SU-DHL-6 (cell line): Measurements from ENCODE around the gene CD160.
"Not testable (repeated sequence)": the region's sequence is repeated elsewhere in the genome, so short reads cannot be mapped to it uniquely, and the experiment has no call there.

ENCODE experiments used
- H2AFZ ChIP-seq: fragments of 200-600 bp; sonication (generic); 2 replicates; pipeline ENCODE4 v1.6.1; 2014; ENCODE audit warnings: low read depth, mild to moderate bottlenecking, moderate library complexity, mixed read lengths, antibody characterized with exemption, low read length; ENCODE audit not compliant: severe bottlenecking
- H3F3A ChIP-seq: fragments of 200-600 bp; shearing (Covaris generic); 2 replicates; pipeline ENCODE4 v1.6.0; 2016; ENCODE audit warnings: antibody characterized with exemption, mild to moderate bottlenecking; ENCODE audit not compliant: insufficient read depth
- H3K27ac ChIP-seq: fragments of 200-600 bp; sonication (generic); 2 replicates; pipeline ENCODE4 v1.5.1; 2016; ENCODE audit warnings: low read depth, mild to moderate bottlenecking, low read length, moderate library complexity, mixed read lengths
- H3K27me3 ChIP-seq: fragments of 200-600 bp; sonication (generic), shearing (Covaris generic); 2 replicates; pipeline ENCODE4 v1.6.0; 2014; ENCODE audit warnings: mild to moderate bottlenecking, low read length
- H3K36me3 ChIP-seq: fragments of 200-600 bp; sonication (generic); 2 replicates; pipeline ENCODE4 v1.6.1; 2014; ENCODE audit warnings: mild to moderate bottlenecking, low read length, mixed read lengths
- H3K4me2 ChIP-seq: fragments of 300-600, 200-600 bp; shearing (Covaris generic), sonication (generic); 2 replicates; pipeline ENCODE4 v1.6.0; 2014; ENCODE audit warnings: low read length, low read depth, mild to moderate bottlenecking; ENCODE audit not compliant: poor library complexity, severe bottlenecking
- H3K4me3 ChIP-seq: fragments of 200-600 bp; sonication (generic); 2 replicates; pipeline ENCODE4 v1.5.1; 2014; ENCODE audit warnings: antibody characterized with exemption, low read length, mild to moderate bottlenecking, mixed read lengths; ENCODE audit not compliant: insufficient read depth, poor library complexity, severe bottlenecking
- H3K79me2 ChIP-seq: fragments of 200-600 bp; sonication (generic); 2 replicates; pipeline ENCODE4 v1.6.1; 2014; ENCODE audit warnings: mild to moderate bottlenecking, low read length, moderate library complexity; ENCODE audit not compliant: insufficient read depth
- H3K9ac ChIP-seq: fragments of 200-600 bp; sonication (generic); 2 replicates; pipeline ENCODE4 v1.7.0; 2014; ENCODE audit warnings: mild to moderate bottlenecking, low read length
- H3K9me2 ChIP-seq: fragments of 200-600 bp; sonication (generic); replicated peaks from 2 replicates; pipeline ENCODE4 v1.6.1; 2014; ENCODE audit warnings: low read length; ENCODE audit not compliant: insufficient read depth
- H3K9me3 ChIP-seq: fragments of 200-600 bp; sonication (generic); 2 replicates; pipeline ENCODE4 v1.6.1; 2014; ENCODE audit warnings: low read length, mixed read lengths; ENCODE audit not compliant: insufficient read depth
- H4K20me1 ChIP-seq: fragments of 200-600 bp; sonication (generic); 2 replicates; pipeline ENCODE4 v1.6.1; 2014; ENCODE audit warnings: low read depth, mild to moderate bottlenecking, antibody characterized with exemption, low read length, moderate library complexity, mixed read lengths
- EZH2phosphoT487 ChIP-seq: fragments of 200-600 bp; sonication (generic), shearing (Covaris generic); conservative IDR thresholded peaks from 2 replicates; pipeline ENCODE4 v1.6.1; 2018; ENCODE audit warnings: mild to moderate bottlenecking, antibody characterized with exemption, low read length, moderate library complexity, mixed read lengths
- TF ChIP-seq, protein P1 (sequence below): fragments of 200-600 bp; sonication (generic); IDR thresholded peaks from one replicate; pipeline ENCODE4 v1.5.1; 2017; ENCODE audit warnings: antibody characterized with exemption, mild to moderate bottlenecking, low read length, moderate library complexity; ENCODE audit not compliant: insufficient read depth, poor library complexity, severe bottlenecking

The CD160 gene, protein sequence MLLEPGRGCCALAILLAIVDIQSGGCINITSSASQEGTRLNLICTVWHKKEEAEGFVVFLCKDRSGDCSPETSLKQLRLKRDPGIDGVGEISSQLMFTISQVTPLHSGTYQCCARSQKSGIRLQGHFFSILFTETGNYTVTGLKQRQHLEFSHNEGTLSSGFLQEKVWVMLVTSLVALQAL

DNA sequence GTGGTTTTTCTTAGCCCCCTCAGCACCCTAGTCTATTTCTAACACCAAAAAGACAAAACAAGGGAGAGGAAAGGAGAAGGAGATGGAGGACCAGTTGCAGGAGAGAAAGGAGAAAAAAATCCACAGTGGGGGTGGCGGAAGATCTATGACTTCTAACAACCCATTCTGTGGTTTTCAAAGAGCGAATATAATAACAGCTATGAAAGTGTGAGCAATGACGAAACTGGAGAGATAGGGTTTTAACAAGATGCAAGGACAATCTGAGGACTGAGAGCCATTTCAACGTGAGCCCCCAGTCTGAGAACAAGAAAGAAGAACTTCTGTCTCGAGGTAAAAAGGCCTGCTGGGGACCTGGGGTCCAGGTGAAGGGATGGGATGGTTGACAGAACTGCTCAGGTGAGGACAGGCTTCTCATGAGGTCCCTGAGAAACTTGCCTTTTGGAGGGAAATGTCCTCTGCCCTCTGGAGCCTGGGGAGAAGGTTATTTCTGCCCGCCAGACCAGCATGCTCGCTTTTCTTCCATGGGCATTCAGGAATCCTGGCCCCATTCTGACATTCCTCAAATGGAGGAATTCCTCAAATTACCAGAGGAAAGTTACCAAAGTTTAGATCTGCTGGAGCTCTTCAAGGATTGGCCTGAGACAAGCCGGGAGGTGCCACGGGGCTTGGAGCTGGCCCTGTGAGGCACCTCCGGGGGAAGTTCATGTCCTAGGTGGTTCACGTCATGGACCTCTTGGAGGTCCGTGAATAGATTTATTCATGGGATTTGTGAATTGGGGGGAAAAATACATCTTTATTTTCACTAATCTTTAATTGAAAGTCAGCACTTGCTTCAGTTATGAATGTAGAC, at the start of gene CD160:
TSS of gene CD160 (plus strand) at position 270 of the 850 bp plus-strand sequence. CDS start 8,829 bp downstream, outside the sequence.
- no peak within 1 kb of the TSS for H2AFZ ChIP-seq
- TF ChIP-seq, protein P1, sequence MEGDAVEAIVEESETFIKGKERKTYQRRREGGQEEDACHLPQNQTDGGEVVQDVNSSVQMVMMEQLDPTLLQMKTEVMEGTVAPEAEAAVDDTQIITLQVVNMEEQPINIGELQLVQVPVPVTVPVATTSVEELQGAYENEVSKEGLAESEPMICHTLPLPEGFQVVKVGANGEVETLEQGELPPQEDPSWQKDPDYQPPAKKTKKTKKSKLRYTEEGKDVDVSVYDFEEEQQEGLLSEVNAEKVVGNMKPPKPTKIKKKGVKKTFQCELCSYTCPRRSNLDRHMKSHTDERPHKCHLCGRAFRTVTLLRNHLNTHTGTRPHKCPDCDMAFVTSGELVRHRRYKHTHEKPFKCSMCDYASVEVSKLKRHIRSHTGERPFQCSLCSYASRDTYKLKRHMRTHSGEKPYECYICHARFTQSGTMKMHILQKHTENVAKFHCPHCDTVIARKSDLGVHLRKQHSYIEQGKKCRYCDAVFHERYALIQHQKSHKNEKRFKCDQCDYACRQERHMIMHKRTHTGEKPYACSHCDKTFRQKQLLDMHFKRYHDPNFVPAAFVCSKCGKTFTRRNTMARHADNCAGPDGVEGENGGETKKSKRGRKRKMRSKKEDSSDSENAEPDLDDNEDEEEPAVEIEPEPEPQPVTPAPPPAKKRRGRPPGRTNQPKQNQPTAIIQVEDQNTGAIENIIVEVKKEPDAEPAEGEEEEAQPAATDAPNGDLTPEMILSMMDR = no peak
- TF ChIP-seq EZH2phosphoT487 = no peak
- no peak within 1 kb of the TSS for H3K4me2 ChIP-seq

DNA sequence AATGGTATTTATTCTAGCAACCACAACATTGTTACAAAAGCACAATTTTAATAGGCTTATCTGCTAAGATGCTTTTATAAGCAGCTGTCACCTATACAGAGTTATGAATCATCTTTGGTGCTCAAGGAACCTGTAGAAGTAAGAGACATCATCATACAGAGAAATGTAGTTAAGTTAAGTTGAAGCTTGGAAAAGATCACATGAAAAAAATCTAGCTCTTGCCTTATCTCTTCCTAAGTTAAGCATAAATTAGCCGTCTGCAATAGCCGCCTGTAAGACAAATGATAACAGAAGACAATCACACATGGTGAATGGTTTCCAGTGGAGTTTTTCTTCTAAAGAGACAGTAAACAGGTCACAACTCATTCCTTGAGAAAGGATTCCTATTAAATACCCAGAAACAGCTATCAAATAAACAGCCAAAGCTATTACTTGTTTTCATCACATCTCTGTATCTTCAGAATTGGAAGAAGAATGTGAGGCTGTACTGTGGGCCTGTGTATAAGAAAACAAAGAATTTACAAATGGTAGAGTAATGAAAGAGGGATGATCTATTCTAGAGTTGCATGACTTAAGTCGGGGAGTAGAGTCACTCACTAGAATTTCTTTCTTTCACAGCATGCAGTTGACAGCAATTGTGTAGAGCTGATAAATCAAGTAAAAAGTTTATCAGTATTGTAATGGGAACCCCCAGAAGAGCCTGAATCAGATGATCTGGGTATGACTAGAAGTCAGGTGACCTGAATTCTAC, 48.1 kb upstream of the CD160 start:
- H4K20me1 ChIP-seq, H2AFZ ChIP-seq, H3K9ac ChIP-seq, H3K4me2 ChIP-seq, H3K27ac ChIP-seq, H3K9me2 ChIP-seq, H3K4me3 ChIP-seq, H3K27me3 ChIP-seq, H3K36me3 ChIP-seq, H3K79me2 ChIP-seq, H3K9me3 ChIP-seq, H3F3A ChIP-seq: not testable (repeated sequence)

More for the DNA sequence above, at the start of gene CD160:
- no peaks in the 10 kb centered on the region for H4K20me1 ChIP-seq
- no peak within 1 kb of the TSS for H3K9ac ChIP-seq
- H3K9me2 ChIP-seq = no peaks in the 10 kb centered on the region
- no peaks in the 10 kb centered on the region for H3K27me3 ChIP-seq
- H3K27ac ChIP-seq = no peak within 1 kb of the TSS
- no peaks in the 10 kb centered on the region for H3K79me2 ChIP-seq
- H3F3A ChIP-seq = no peaks in the 10 kb centered on the region
- H3K9me3 ChIP-seq = no peaks in the 10 kb centered on the region
- H3K4me3 ChIP-seq = no peak within 1 kb of the TSS
- no peaks in the 10 kb centered on the region for H3K36me3 ChIP-seq

DNA sequence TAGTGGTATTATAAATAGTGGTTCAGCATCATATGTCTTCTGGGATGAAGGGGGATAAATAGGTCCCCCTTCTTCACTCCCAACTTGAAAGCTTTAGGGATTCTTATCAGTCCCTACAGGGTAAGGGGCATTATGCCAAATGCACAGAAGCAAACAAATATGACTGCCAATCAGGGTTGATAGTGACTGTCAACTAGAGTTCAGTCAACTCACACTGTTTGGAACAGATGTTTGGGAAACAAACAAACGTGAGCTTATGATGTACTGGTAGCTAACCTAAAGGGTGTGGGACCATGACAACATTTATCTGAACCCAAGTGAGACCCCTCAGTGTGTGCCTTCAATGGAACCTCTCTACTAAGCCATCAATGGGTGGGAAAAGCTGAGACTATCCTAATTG, 46.1 kb upstream of the CD160 start:
- H3K9me3 ChIP-seq, H3K9me2 ChIP-seq, H3K27ac ChIP-seq, H3F3A ChIP-seq, H3K36me3 ChIP-seq, H2AFZ ChIP-seq, H3K4me2 ChIP-seq, H3K27me3 ChIP-seq, H3K4me3 ChIP-seq, H4K20me1 ChIP-seq, H3K79me2 ChIP-seq, H3K9ac ChIP-seq: not testable (repeated sequence)

DNA sequence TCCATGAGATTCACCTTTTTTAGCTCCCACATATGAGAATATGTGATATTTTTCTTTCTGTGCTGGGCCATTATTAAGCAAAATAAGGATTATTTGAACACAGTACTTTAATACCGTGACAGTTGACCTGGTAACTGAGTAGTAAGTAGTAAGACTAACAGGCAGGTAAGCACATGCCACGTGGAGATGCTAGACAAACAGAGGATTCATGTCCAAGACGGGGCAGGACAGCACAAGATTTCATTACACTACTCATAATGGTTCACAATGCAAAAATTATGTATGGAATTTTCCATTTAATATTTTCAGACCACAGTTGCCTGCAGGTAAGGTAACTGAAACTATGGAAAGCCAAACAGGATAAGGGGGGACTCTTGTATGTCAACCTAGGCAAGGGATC, 34.4 kb upstream of the CD160 start:
- H3F3A ChIP-seq, H3K79me2 ChIP-seq: not testable (repeated sequence)

DNA sequence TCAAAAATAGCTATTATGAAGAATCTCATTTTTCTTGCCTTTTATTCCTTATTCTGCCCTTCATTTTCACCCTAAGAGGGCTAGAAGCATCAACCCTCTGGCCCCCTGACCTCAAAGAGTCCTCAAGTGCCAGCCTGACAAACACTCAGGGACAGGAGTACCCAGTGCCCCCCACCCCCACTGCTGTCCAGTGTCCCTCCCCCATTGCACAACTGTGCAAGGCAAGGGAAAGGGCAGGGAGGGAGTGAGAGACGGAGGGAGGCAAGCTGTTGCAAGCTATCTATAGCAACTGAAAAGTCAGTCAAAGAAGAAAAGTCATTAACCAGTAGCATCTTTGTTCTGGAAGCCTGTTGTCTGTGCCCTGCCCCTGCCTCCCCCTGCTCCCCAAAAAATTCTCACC, 33.2 kb upstream of the CD160 start:
- not testable (repeated sequence) for H3K27me3 ChIP-seq, H4K20me1 ChIP-seq, H3K27ac ChIP-seq, H3K9me3 ChIP-seq, H2AFZ ChIP-seq, H3K9me2 ChIP-seq, H3K9ac ChIP-seq, H3K4me2 ChIP-seq, H3K79me2 ChIP-seq, H3F3A ChIP-seq, H3K36me3 ChIP-seq, H3K4me3 ChIP-seq

More for the DNA sequence above, 34.4 kb upstream of the CD160 start:
- not testable (repeated sequence) for H2AFZ ChIP-seq, H3K9me3 ChIP-seq, H3K9ac ChIP-seq, H3K4me2 ChIP-seq, H4K20me1 ChIP-seq, H3K9me2 ChIP-seq, H3K27me3 ChIP-seq, H3K4me3 ChIP-seq, H3K27ac ChIP-seq, H3K36me3 ChIP-seq
